K562 (cell line): ENCODE results near the gene CLIC1. TPM values are rescaled to one million over a fixed set of nuclear protein-coding genes. Genes with fewer than 3 reads are reported as not detected.

Source experiments
- ATAC-seq: fragments of 200-7000 bp; cut with Tn5 transposase; 3 replicates; pipeline ENCODE4 v1.9.1; 2020; ENCODE audit warnings: moderate library complexity
- BruUV-seq: library from RNA; stranded (reverse); fragments of 400-500 nt; replicated peaks from 2 replicates; lab custom pipeline; 2021; lab: Mats Ljungman, UMichigan
- CTCF ChIA-PET: fragments of 300-600 bp; formaldehyde crosslinking; extraction: SDS; loops from one replicate; lab custom pipeline; 2021; ENCODE audit warnings: low intra/inter-chr PET ratio; lab: Yijun Ruan, JAX
- POLR2A ChIA-PET: fragments of 300-600, 350-650 bp; sonication (Branson Sonifier 250); formaldehyde crosslinking; extraction: SDS; loops from one replicate; lab custom pipeline; 2021; ENCODE audit warnings: antibody characterized with exemption, inconsistent platforms; lab: Yijun Ruan, JAX
- DNase-seq, 4 experiments: peaks; one replicate each; pipeline versions ENCODE4 v3.0.0 to v3.0.0-alpha.2; 2011 to 2018; ENCODE audit warnings: low spot score in 3 of 4, mixed read lengths in 3 of 4; ENCODE audit errors: extremely low read depth in 1 of 4
- FAIRE-seq: peaks from 2 replicates; lab custom pipeline; 2011; peaks lifted over from hg19 to GRCh38; lab: Jason Lieb, UNC
- H2AFZ ChIP-seq: 2 replicates; pipeline ENCODE4 v1.6.0; 2011; ENCODE audit warnings: low read depth, low read length, control low read depth, inconsistent platforms
- H3K27ac ChIP-seq: fragments of 200-600 bp; 3 replicates; pipeline ENCODE4 v1.8.0; 2011; ENCODE audit warnings: low read depth, mild to moderate bottlenecking, control low read depth, inconsistent platforms, low read length, moderate library complexity, mixed read lengths; ENCODE audit errors: extremely low read depth
- H3K27me3 ChIP-seq, 2 experiments: fragments of 300-600 bp in 1 of 2; 2 replicates in 1 of 2; 3 replicates in 1 of 2; pipeline versions ENCODE4 v1.6.0 to v1.8.0; 2011; ENCODE audit warnings: inconsistent platforms in 2 of 2, low read length in 2 of 2, mild to moderate bottlenecking in 1 of 2, mixed read lengths in 1 of 2, moderate library complexity in 1 of 2; ENCODE audit not compliant: control insufficient read depth in 2 of 2, insufficient read depth in 2 of 2
- H3K36me3 ChIP-seq: fragments of 300-600 bp; 3 replicates; pipeline ENCODE4 v1.8.0; 2011; ENCODE audit warnings: mild to moderate bottlenecking, low read length, inconsistent platforms; ENCODE audit not compliant: control insufficient read depth, insufficient read depth
- H3K4me1 ChIP-seq, 2 experiments: fragments of 200-600 bp in 1 of 2; replicated peaks in 1 of 2; 2 replicates in 1 of 2; 3 replicates in 1 of 2; pipeline versions ENCODE4 v1.5.1 to v1.8.0; 2011; ENCODE audit warnings: inconsistent platforms in 2 of 2, low read length in 2 of 2, mild to moderate bottlenecking in 1 of 2, mixed read lengths in 1 of 2, moderate library complexity in 1 of 2; ENCODE audit not compliant: control insufficient read depth in 2 of 2, insufficient read depth in 2 of 2
- H3K4me2 ChIP-seq: 2 replicates; pipeline ENCODE4 v1.6.1; 2011; ENCODE audit warnings: low read length, control low read depth, inconsistent platforms, mixed read lengths; ENCODE audit not compliant: insufficient read depth
- H3K4me3 ChIP-seq: fragments of 200-600 bp; sonication (generic), shearing (Covaris generic); 2 replicates; pipeline ENCODE4 v1.5.1; 2016; ENCODE audit warnings: control low read depth, inconsistent platforms
- H3K79me2 ChIP-seq: fragments of 200-600 bp; 3 replicates; pipeline ENCODE4 v1.8.0; 2011; ENCODE audit warnings: low read length, inconsistent platforms; ENCODE audit not compliant: control insufficient read depth, insufficient read depth
- H3K9ac ChIP-seq, 2 experiments: 2 replicates each; pipeline versions ENCODE4 v1.6.0 to v1.6.1; 2011; ENCODE audit warnings: low read depth in 2 of 2, low read length in 2 of 2, control low read depth in 1 of 2, inconsistent platforms in 1 of 2, mild to moderate bottlenecking in 1 of 2, mixed read lengths in 1 of 2; ENCODE audit not compliant: insufficient read depth in 1 of 2
- H3K9me1 ChIP-seq: one replicate; pipeline ENCODE4 v1.6.0; 2011; ENCODE audit warnings: inconsistent platforms, mild to moderate bottlenecking, low read length, moderate library complexity; ENCODE audit not compliant: control insufficient read depth, insufficient read depth
- H3K9me3 ChIP-seq: replicated peaks from 2 replicates; pipeline ENCODE4 v1.5.1; 2011; ENCODE audit warnings: low read depth, low read length, inconsistent platforms; ENCODE audit not compliant: control insufficient read depth, insufficient read depth
- H4K20me1 ChIP-seq: replicated peaks from 2 replicates; pipeline ENCODE4 v1.6.1; 2011; ENCODE audit warnings: low read length, inconsistent platforms, mixed read lengths; ENCODE audit not compliant: control insufficient read depth, insufficient read depth
- HNRNPK ChIP-seq: fragments of 200-400 bp; formaldehyde crosslinking; IDR thresholded peaks from one replicate; pipeline ENCODE4 v1.6.1; 2018; ENCODE audit warnings: mild to moderate bottlenecking, low read depth, low read length; ENCODE audit not compliant: poor library complexity, severe bottlenecking
- TCF7 ChIP-seq: sonication (generic); IDR thresholded peaks from 2 replicates; pipeline ENCODE4 v1.6.1; 2016; ENCODE audit warnings: antibody characterized with exemption, borderline replicate concordance
- THRA ChIP-seq: fragments of 450-650 bp; IDR thresholded peaks from 2 replicates; pipeline ENCODE4 v1.6.1; 2017; ENCODE audit warnings: mild to moderate bottlenecking, moderate library complexity
- ZC3H11A ChIP-seq: IDR thresholded peaks from 2 replicates; pipeline ENCODE4 v1.6.1; 2012; ENCODE audit warnings: low read depth, low read length, improper control_type of control experiment
- ZNF384 ChIP-seq: IDR thresholded peaks from 2 replicates; pipeline ENCODE4 v1.6.1; 2012; ENCODE audit warnings: low read depth, low read length, improper control_type of control experiment
- ZNF408 ChIP-seq: fragments of 250-450 bp; sonication (Bioruptor Pico); IDR thresholded peaks from 2 replicates; pipeline ENCODE4 v1.4.0; 2020; ENCODE audit warnings: low read depth, mild to moderate bottlenecking, moderate library complexity
- ZNF77 ChIP-seq: fragments of 250-450 bp; sonication (Bioruptor Pico); IDR thresholded peaks from 2 replicates; pipeline ENCODE4 v1.5.0; 2020
- WGBS: fragments of 100-300 bp; shearing (Covaris generic); methylation state at CpG from one replicate; pipeline ENCODE4 v1.1.6; 2016; ENCODE audit warnings: low coverage, mixed read lengths; ENCODE audit not compliant: insufficient coverage; ENCODE audit errors: missing lambda C conversion rate; 5-methylcytosine and 5-hydroxymethylcytosine counted together
- in situ Hi-C: fragments of 300-500 bp; cut with MboI; formaldehyde crosslinking; loops from 4 replicates; pipeline ENCODE4 v1.15.0; 2018; ENCODE audit warnings: inconsistent platforms, mixed read lengths
- intact Hi-C: fragments of 100-400 bp; cut with micrococcal nuclease; formaldehyde crosslinking; loops from 2 replicates; pipeline ENCODE4 v1.14.2; 2022
- polyA plus RNA-seq, 8 experiments: library from polyadenylated mRNA; depleted of rRNA in 4 of 8; stranded (reverse) in 5 of 8; unstranded in 3 of 8; fragments of >200 nt; fragmentation: Nextera tagmentation in 2 of 8; fragmentation: Illumina TruSeq in 1 of 8; extraction: Ambion mirVana in 2 of 8; extraction: Trizol in 1 of 8; gene quantifications; 2 replicates each; pipeline versions ENCODE4 v1.2.1 to v1.2.3, GENCODE V29; 2011 to 2014; ENCODE audit warnings: inconsistent platforms in 1 of 8, missing spikeins in 1 of 8
- total RNA-seq, 7 experiments: library from RNA; depleted of rRNA in 6 of 7; stranded (reverse); fragments of >200 nt in 6 of 7; fragmentation: Illumina TruSeq in 2 of 7; extraction: Trizol in 2 of 7; gene quantifications; 2 replicates each; pipeline versions ENCODE4 v1.2.1 to v1.2.3, GENCODE V29; 2011 to 2021; ENCODE audit warnings: low replicate concordance in 1 of 7
- TF ChIP-seq, protein P1 (sequence below): fragments of 250-450 bp; sonication (Bioruptor Pico); IDR thresholded peaks from 2 replicates; pipeline ENCODE4 v1.8.0; 2022; ENCODE audit warnings: inconsistent platforms
- TF ChIP-seq, protein P2 (sequence below): fragments of 250-450 bp; sonication (Bioruptor Pico); IDR thresholded peaks from 2 replicates; pipeline ENCODE4 v1.4.0; 2020; ENCODE audit warnings: mild to moderate bottlenecking, moderate library complexity

The CLIC1 gene
- total and polyA plus RNA-seq, 9 of the 15 experiments (the other 6 are each of a cell fraction or from before 2014, with no cell fraction given) = 1,267 to 2,419 (median 1,808) TPM

- TF ChIP-seq THRA (no peak), ZC3H11A (no peak)
- TF ChIP-seq, protein P1, sequence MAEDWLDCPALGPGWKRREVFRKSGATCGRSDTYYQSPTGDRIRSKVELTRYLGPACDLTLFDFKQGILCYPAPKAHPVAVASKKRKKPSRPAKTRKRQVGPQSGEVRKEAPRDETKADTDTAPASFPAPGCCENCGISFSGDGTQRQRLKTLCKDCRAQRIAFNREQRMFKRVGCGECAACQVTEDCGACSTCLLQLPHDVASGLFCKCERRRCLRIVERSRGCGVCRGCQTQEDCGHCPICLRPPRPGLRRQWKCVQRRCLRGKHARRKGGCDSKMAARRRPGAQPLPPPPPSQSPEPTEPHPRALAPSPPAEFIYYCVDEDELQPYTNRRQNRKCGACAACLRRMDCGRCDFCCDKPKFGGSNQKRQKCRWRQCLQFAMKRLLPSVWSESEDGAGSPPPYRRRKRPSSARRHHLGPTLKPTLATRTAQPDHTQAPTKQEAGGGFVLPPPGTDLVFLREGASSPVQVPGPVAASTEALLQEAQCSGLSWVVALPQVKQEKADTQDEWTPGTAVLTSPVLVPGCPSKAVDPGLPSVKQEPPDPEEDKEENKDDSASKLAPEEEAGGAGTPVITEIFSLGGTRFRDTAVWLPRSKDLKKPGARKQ (CRISPR knock-in tag) = no peak
These were observed 2.0 kb upstream of the CLIC1 start (continued) for GRCh38 chr6:31737991-31738979.

GRCh38 chr6:31737315-31737990 is 1.1 kb upstream of the CLIC1 start:
- Histone ChIP-seq H2AFZ (peak overlapping the region; percentile 73), H3K4me1 (peaks cover 48 to 58% of the 10 kb centered on the region in 2 experiments), H3K9me3 (no peaks in the 10 kb centered on the region), H3K9ac (peak overlapping the region; percentile 86 to 99; a peak in 3 of 4 replicates), H3K9me1 (no peaks in the 10 kb centered on the region), H3K4me2 (peak overlapping the region; percentile 85), H4K20me1 (peaks cover 24% of the 10 kb centered on the region), H3K36me3 (peaks cover 50% of the 10 kb centered on the region), H3K27ac (peak overlapping the region; percentile 95), H3K4me3 (peak overlapping the region; percentile 28), H3K27me3 (no peaks in the 10 kb centered on the region), H3K79me2 (peaks cover 86% of the 10 kb centered on the region)
- ATAC-seq = no peak
- intact Hi-C loops = loop anchor here (10.0 kb wide), 1 partner anchor 237 kb away; the partner anchor contains the start of gene DXO
- in situ Hi-C loops = no loop called here
- BruUV-seq = no TSS peak
- peak in 2 of 4 experiments; percentile 73 to 87 for DNase-seq
- peak; percentile 26 for FAIRE-seq
- POLR2A ChIA-PET = interaction anchor here (0.6 to 13.1 kb wide), 29 partner anchors 12 to 1234 kb away, joined by 3 to 236 read pairs (median 5); partner anchors contain the start of genes ABHD16A, BAG6, C6orf47 and CSNK2B
- 32% methylated on average over 7 of the region's 7 CpGs for WGBS
- CTCF ChIA-PET = no interaction called here
- TF ChIP-seq, protein P2, sequence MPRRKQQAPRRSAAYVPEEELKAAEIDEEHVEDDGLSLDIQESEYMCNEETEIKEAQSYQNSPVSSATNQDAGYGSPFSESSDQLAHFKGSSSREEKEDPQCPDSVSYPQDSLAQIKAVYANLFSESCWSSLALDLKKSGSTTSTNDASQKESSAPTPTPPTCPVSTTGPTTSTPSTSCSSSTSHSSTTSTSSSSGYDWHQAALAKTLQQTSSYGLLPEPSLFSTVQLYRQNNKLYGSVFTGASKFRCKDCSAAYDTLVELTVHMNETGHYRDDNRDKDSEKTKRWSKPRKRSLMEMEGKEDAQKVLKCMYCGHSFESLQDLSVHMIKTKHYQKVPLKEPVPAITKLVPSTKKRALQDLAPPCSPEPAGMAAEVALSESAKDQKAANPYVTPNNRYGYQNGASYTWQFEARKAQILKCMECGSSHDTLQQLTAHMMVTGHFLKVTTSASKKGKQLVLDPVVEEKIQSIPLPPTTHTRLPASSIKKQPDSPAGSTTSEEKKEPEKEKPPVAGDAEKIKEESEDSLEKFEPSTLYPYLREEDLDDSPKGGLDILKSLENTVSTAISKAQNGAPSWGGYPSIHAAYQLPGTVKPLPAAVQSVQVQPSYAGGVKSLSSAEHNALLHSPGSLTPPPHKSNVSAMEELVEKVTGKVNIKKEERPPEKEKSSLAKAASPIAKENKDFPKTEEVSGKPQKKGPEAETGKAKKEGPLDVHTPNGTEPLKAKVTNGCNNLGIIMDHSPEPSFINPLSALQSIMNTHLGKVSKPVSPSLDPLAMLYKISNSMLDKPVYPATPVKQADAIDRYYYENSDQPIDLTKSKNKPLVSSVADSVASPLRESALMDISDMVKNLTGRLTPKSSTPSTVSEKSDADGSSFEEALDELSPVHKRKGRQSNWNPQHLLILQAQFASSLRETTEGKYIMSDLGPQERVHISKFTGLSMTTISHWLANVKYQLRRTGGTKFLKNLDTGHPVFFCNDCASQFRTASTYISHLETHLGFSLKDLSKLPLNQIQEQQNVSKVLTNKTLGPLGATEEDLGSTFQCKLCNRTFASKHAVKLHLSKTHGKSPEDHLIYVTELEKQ (CRISPR knock-in tag) = no peak
- TF ChIP-seq ZNF77 (CRISPR knock-in tag) (no peak), ZNF384 (no peak; the same call in 1 of the 2 replicates), ZNF408 (CRISPR knock-in tag) (no peak), TCF7 (no peak), HNRNPK (no peak)
